Hair follicular keratinocyte (primary cell): ENCODE results near the gene GNLY. TPM values are rescaled to one million over a fixed set of nuclear protein-coding genes. Genes with fewer than 3 reads are reported as not detected.

Experiments
- total RNA-seq: library from RNA; depleted of rRNA; stranded (reverse); fragments of >200 nt; gene quantifications from 2 replicates; pipeline ENCODE4 v1.2.3, GENCODE V29; 2015

Gene GNLY
- not detected in 2 replicates for total RNA-seq

GRCh38 chr2:85694052-85695025, at the start of gene GNLY:
GNLY (plus strand) TSS chr2:85694358; CDS start chr2:85694419, 61 bp downstream.

GRCh38 chr2:85668009-85668856, 25.9 kb upstream of the GNLY start, which contains the start of gene SFTPB:
SFTPB (minus strand) TSS chr2:85668199; CDS start chr2:85668183, 16 bp downstream.

Other genes with a start within 250 kb of the GNLY start
- gene MAT2A, start 155.2 kb upstream of the GNLY start, total RNA-seq = 69.0 and 72.9 TPM in 2 replicates
- 34.0 and 34.6 TPM in 2 replicates for gene GGCX, start 132.9 kb upstream of the GNLY start, total RNA-seq
- gene VAMP8, start 116.8 kb upstream of the GNLY start, total RNA-seq = 99.9 and 101 TPM in 2 replicates
- gene VAMP5, start 109.9 kb upstream of the GNLY start, total RNA-seq = 1.4 and 3.0 TPM in 2 replicates
- gene RNF181, start 98.6 kb upstream of the GNLY start, total RNA-seq = 158 and 222 TPM in 2 replicates
- 10.4 and 12.0 TPM in 2 replicates for gene TMEM150A, start 91.7 kb upstream of the GNLY start, total RNA-seq
- gene C2orf68, start 82.3 kb upstream of the GNLY start, total RNA-seq = 11.1 and 12.7 TPM in 2 replicates
- gene USP39, start 78.2 kb upstream of the GNLY start, total RNA-seq = 44.0 and 72.9 TPM in 2 replicates
- not detected in 2 replicates for gene SFTPB, start 26.2 kb upstream of the GNLY start, total RNA-seq
- not detected in 2 replicates for gene ATOH8, start 59.6 kb downstream of the GNLY start, total RNA-seq
- 12.9 and 18.4 TPM in 2 replicates for gene ST3GAL5, start 194.6 kb downstream of the GNLY start, total RNA-seq